ENCODE results near the gene APOL6.
"Not testable (repeated sequence)": the region's sequence is repeated elsewhere in the genome, so short reads cannot be mapped to it uniquely, and the experiment has no call there.

Gene APOL6

DNA sequence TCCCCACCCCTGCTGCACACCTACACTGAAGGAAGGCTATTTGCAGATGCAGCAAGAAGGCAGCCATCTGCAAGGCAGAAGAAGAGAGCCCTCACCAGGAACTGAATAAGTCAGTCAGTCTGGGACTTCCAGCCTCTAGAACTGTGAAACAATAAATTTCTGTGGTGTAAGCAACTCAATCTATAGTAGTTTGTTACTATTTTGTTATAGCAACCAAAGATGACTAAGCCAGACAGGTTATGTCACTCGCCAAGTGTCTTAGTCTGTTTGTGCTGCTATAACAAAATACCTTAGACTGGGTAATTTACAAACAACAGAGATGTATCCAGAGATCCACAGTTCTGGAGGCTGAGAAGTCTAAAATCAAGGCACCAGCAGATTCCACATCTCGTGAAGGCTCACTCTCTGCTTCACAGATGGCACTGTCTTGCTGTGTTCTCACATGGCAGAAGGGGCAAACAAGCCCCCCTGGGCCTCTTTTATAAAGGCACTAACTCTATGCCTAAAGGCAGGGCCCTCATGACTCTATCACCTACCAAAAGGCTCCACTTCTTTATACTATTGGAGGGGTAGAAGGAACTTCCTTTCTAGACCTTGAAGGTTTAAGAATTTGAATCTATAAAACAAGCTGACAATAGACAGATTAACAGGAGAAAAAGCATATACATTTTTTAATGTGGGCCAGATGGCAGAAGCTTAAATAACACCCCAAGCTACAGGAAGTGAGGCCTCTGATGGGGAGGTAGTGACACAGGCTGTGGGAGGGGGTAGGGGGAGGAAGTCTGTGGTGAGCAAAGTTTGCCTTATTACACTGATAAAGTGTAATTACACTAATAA, 12.3 kb downstream of the APOL6 start:
- CTCF ChIA-PET, result interaction anchor here (1.0 kb wide), 1 partner anchor 13 kb away, joined by 3 read pairs; the partner anchor contains the start of gene APOL6
- TF ChIP-seq, protein P1, sequence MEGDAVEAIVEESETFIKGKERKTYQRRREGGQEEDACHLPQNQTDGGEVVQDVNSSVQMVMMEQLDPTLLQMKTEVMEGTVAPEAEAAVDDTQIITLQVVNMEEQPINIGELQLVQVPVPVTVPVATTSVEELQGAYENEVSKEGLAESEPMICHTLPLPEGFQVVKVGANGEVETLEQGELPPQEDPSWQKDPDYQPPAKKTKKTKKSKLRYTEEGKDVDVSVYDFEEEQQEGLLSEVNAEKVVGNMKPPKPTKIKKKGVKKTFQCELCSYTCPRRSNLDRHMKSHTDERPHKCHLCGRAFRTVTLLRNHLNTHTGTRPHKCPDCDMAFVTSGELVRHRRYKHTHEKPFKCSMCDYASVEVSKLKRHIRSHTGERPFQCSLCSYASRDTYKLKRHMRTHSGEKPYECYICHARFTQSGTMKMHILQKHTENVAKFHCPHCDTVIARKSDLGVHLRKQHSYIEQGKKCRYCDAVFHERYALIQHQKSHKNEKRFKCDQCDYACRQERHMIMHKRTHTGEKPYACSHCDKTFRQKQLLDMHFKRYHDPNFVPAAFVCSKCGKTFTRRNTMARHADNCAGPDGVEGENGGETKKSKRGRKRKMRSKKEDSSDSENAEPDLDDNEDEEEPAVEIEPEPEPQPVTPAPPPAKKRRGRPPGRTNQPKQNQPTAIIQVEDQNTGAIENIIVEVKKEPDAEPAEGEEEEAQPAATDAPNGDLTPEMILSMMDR (IDR thresholded peaks at IDR 0.05; ENCODE audit: control extremely low read depth, extremely low read depth, low read depth, missing control alignments), result no peak
- no peak for DNase-seq (ENCODE audit: extremely low spot score)
- POLR2A ChIA-PET, result interaction anchor here (0.6 kb wide), 1 partner anchor 542 kb away, joined by 3 read pairs; no protein-coding TSS in a partner anchor

DNA sequence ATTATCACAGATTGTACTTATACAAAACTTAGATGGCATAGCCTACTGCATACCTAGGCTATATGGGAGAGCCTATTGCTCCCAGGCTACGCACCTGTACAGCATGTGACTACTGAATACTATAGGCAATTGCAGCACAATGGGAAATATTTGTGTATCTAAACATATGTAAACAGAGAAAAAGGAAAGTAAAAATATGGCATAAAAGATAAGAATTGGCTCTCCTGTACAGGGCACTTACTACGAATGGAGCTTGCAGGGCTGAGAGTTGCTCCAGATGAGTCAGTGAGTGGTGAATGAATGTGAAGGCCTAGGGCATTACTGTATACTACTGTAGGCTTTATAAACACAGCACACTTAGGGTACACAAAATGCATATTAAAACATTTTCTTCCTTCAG, 13.2 kb downstream of the APOL6 start:
- CTCF ChIA-PET, result interaction anchor here (1.0 kb wide), 1 partner anchor 14 kb away, joined by 3 read pairs; the partner anchor contains the start of gene APOL6
- TF ChIP-seq, protein P1 (IDR thresholded peaks at IDR 0.05; ENCODE audit: control extremely low read depth, extremely low read depth, low read depth, missing control alignments), result no peak
- DNase-seq (ENCODE audit: extremely low spot score), result no peak

DNA sequence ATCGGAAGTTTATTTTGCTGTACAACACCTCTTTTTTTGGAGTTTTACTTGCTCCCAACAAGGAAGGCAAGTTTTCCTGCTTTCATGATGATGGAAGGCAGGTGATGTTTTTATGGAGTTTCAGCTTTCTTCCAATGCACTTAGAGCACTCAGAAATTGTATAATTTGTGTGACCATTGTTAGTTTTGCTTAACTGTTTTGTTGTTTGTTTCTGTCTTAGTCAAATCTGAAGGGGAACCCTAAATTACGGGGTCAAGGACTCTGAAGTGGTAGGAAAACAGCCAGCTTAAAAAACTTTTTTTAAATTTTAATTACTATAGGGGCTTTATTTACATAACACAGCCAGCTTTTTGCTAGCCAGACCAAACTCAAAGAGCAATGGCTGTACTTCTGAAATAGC, 14.7 kb downstream of the APOL6 start:
- TF ChIP-seq, protein P1 (IDR thresholded peaks at IDR 0.05; ENCODE audit: control extremely low read depth, extremely low read depth, low read depth, missing control alignments), result no peak
- DNase-seq (ENCODE audit: extremely low spot score), result no peak
- POLR2A ChIA-PET, result no interaction called here
- CTCF ChIA-PET, result interaction anchor here (0.8 to 2.0 kb wide), 4 partner anchors 14 to 403 kb away, joined by 3 to 5 read pairs (median 4); no protein-coding TSS in a partner anchor

More for the DNA sequence above, 13.2 kb downstream of the APOL6 start:
- POLR2A ChIA-PET, result no interaction called here

DNA sequence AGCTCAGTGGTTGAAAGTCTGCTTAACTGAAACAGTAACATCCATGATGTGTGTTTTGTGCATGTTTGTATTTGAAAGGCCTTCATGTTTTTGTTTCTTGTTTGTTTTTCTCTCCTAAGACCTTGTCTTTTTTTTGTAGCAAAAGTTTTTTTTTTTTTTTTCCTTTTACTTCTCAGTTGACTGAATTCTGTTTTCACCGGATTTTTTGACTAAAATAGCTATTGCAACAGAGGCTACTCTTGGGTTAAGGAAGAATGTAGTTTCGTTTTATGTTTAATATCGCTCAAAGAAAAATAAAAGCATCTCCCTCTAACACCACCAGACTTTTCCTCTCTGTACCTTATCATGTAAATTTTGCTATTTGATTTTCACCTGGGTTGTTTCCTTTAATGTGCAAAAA, 15.1 kb downstream of the APOL6 start:
- CTCF ChIA-PET, result interaction anchor here (0.8 to 2.0 kb wide), 5 partner anchors 14 to 402 kb away, joined by 3 to 5 read pairs (median 4); no protein-coding TSS in a partner anchor
- no peak for DNase-seq (ENCODE audit: extremely low spot score)
- POLR2A ChIA-PET, result no interaction called here
- TF ChIP-seq, protein P1 (IDR thresholded peaks at IDR 0.05; ENCODE audit: control extremely low read depth, extremely low read depth, low read depth, missing control alignments), result no peak

DNA sequence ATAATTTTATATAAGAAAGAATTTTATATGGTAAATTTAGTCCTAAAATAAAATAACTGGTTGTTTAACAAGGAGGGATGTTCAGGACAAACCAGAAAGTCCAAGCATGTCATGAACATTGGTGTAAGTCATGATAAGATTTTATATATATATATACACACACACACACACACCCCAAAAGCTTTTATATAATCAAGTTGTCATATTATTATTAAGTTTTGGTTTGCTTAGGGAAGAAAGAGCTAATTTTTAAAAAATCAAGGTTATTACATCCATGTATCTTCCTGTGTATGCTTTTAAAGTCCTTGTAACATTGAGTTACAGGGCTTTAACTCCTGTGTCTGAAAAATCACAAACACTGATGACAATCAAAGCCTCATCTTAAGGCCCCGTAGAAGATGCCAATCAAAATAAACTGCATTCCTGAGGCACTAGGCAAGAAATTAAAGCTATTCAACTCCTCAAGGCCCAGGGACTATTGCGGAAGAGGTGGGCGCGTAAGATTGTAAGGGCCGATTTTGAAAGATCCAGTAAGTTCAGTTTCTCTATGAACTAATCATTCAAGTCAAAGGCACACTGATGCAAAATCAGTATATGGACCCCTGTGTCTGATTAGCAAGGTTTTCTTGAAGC, 16.8 kb downstream of the APOL6 start:
- TF ChIP-seq, protein P1 (IDR thresholded peaks at IDR 0.05; ENCODE audit: control extremely low read depth, extremely low read depth, low read depth, missing control alignments), result no peak

DNA sequence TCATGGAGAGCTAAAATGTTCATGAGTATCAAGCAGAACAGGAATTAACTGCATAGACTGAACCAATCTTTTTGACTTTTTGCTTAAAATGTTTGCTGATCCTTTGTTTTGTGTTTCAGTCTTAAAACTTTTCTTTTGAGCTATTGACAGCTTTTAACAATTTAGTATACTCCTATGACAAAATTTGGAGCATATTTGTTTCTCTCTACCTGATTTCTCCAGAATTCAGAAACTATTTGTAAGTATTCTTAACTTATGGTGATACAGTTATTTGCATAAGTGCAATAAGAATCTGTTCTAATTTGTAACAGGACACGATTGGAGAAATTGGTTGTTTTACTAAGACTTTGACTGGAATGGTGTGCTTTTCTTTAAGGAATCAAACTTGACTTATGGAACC, 18.5 kb downstream of the APOL6 start:
- ChIA-PET POLR2A (interaction anchor here (0.6 kb wide), 1 partner anchor 13 kb away, joined by 3 read pairs; no protein-coding TSS in a partner anchor), CTCF (interaction anchor here (1.0 kb wide), 1 partner anchor 26 kb away, joined by 3 read pairs; no protein-coding TSS in a partner anchor)

More for the DNA sequence above, 16.8 kb downstream of the APOL6 start:
- ChIA-PET CTCF (no interaction called here), POLR2A (no interaction called here)
- no peak for DNase-seq (ENCODE audit: extremely low spot score)

More for the DNA sequence above, 18.5 kb downstream of the APOL6 start:
- not testable (repeated sequence) for DNase-seq (ENCODE audit: extremely low spot score)
